ENCODE results near the gene RASA3.

DNA sequence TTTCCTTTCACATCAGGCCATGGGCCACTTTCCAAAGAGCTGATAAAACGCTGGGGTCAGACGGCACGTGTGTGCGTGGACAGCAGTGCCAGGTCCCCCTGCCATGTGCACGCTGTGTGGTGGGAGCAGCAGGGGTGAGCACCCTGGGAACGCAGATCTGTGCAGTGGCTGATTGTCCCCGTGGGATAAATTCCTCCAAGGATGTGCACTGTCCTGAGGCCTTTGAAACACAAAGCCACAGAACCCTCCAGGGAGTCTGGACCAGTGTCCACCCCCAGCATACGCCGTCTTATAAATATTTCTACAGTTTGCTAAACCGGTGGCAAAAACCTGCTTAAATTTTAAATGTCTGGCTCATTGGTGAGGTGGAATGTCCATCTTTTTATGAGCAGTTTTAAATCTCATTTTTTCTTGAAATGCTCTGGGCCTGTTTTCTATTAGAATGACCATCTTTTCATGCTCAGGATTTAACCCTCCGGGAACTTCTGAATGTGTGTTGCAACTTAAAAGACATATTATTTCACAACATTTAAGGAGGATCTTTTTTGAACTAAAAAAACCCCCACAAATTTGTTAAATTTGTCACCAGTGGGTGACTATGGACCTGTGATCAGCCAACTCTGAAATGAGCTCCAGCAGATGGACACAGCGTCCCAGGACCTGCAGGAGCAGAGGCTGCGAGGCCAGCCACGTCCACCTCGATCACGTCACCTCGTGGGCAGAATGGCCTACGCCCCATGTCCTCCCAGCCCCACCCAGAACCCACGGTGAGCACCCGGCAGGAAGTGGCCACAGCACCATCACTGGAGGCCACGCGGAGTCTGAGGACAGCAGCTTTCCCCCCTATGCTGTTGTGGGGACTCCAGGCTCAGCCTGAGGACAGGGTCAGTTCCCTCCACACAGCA lies 68.6 kb downstream of the RASA3 start:
- TF ChIP-seq, protein P1, sequence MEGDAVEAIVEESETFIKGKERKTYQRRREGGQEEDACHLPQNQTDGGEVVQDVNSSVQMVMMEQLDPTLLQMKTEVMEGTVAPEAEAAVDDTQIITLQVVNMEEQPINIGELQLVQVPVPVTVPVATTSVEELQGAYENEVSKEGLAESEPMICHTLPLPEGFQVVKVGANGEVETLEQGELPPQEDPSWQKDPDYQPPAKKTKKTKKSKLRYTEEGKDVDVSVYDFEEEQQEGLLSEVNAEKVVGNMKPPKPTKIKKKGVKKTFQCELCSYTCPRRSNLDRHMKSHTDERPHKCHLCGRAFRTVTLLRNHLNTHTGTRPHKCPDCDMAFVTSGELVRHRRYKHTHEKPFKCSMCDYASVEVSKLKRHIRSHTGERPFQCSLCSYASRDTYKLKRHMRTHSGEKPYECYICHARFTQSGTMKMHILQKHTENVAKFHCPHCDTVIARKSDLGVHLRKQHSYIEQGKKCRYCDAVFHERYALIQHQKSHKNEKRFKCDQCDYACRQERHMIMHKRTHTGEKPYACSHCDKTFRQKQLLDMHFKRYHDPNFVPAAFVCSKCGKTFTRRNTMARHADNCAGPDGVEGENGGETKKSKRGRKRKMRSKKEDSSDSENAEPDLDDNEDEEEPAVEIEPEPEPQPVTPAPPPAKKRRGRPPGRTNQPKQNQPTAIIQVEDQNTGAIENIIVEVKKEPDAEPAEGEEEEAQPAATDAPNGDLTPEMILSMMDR (IDR thresholded peaks at IDR 0.05; ENCODE audit: control extremely low read depth in 1 of 3, insufficient read depth in 1 of 3, low read depth in 1 of 3, low read length in 3 of 3), result no peak
- no peak for TF ChIP-seq POLR2A (IDR thresholded peaks at IDR 0.05; ENCODE audit: control extremely low read depth in 1 of 2, low read depth in 2 of 2, low read length in 2 of 2)
- no peak for TF ChIP-seq ZNF274 (IDR thresholded peaks at IDR 0.05; ENCODE audit: borderline replicate concordance, extremely low read depth, low read length)
- TF ChIP-seq, protein P2, sequence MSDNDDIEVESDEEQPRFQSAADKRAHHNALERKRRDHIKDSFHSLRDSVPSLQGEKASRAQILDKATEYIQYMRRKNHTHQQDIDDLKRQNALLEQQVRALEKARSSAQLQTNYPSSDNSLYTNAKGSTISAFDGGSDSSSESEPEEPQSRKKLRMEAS (IDR thresholded peaks at IDR 0.05), result no peak
- no peak for TF ChIP-seq POLR2AphosphoS5 (IDR thresholded peaks at IDR 0.05; ENCODE audit: low read depth, low read length)
- no peak for TF ChIP-seq FOSL1 (IDR thresholded peaks at IDR 0.05; ENCODE audit: insufficient read depth, low read depth, low read length)
- TF ChIP-seq CREB1 (IDR thresholded peaks at IDR 0.05), result no peak
- TF ChIP-seq CBX5 (IDR thresholded peaks at IDR 0.05; ENCODE audit: low read depth, low read length), result no peak
- no peak for TF ChIP-seq BACH1 (IDR thresholded peaks at IDR 0.05; ENCODE audit: low read length)
